Measurements from ENCODE around the gene MME.
"Not testable (repeated sequence)": the region's sequence is repeated elsewhere in the genome, so short reads cannot be mapped to it uniquely, and the experiment has no call there.

The MME gene

GRCh38 chr3:155197786-155198185 lies 117.7 kb downstream of the MME start:
- H4K20me1 ChIP-seq = no peaks in the 10 kb centered on the region
- no peak overlapping the region for H3K4me2 ChIP-seq
- H3K9ac ChIP-seq = no peak overlapping the region
- no peaks in the 10 kb centered on the region for H3K9me3 ChIP-seq
- H3K27me3 ChIP-seq = no peaks in the 10 kb centered on the region
- no peaks in the 10 kb centered on the region for H3K36me3 ChIP-seq
- TF ChIP-seq Cebpa-rat (IDR thresholded peaks at IDR 0.05) = no peak
- peaks cover 25% of the 10 kb centered on the region for H3K4me1 ChIP-seq
- H3K27ac ChIP-seq = no peak overlapping the region
- no peak overlapping the region for H3K4me3 ChIP-seq

GRCh38 chr3:155202626-155203025 lies 122.5 kb downstream of the MME start:
- TF ChIP-seq Cebpa-rat (IDR thresholded peaks at IDR 0.05) = 0 out of 2 replicates have a peak, but pooled peaks have one; percentile 38
- Histone ChIP-seq H3K9ac (no peak overlapping the region), H3K9me3 (0 out of 2 replicates have a peak, but pooled peaks cover 5% of the 10 kb centered on the region)

GRCh38 chr3:155204851-155205250 lies 124.7 kb downstream of the MME start:
- Histone ChIP-seq H3K27me3 (no peaks in the 10 kb centered on the region), H4K20me1 (no peaks in the 10 kb centered on the region), H3K27ac (no peak overlapping the region), H3K4me1 (peaks cover 17% of the 10 kb centered on the region), H3K4me2 (no peak overlapping the region), H3K36me3 (no peaks in the 10 kb centered on the region), H3K9ac (no peak overlapping the region), H3K9me3 (0 out of 2 replicates have a peak, but pooled peaks cover 5% of the 10 kb centered on the region), H3K4me3 (no peak overlapping the region)
- no peak for TF ChIP-seq Cebpa-rat (IDR thresholded peaks at IDR 0.05)

More at GRCh38 chr3:155202626-155203025, 122.5 kb downstream of the MME start:
- Histone ChIP-seq H3K36me3 (no peaks in the 10 kb centered on the region), H3K27me3 (no peaks in the 10 kb centered on the region), H3K4me3 (no peak overlapping the region), H4K20me1 (no peaks in the 10 kb centered on the region), H3K4me1 (peaks cover 19% of the 10 kb centered on the region), H3K4me2 (no peak overlapping the region), H3K27ac (no peak overlapping the region)

- Histone ChIP-seq H3K4me1 (peaks cover 5% of the 10 kb centered on the region; the same call in 1 of the 2 replicates), H4K20me1 (no peaks in the 10 kb centered on the region), H3K4me2 (no peak overlapping the region), H3K9ac (no peak overlapping the region), H3K27ac (no peak overlapping the region), H3K9me3 (0 out of 2 replicates have a peak, but pooled peaks cover 3% of the 10 kb centered on the region), H3K27me3 (no peaks in the 10 kb centered on the region), H3K4me3 (no peak overlapping the region), H3K36me3 (no peaks in the 10 kb centered on the region)
- no peak for TF ChIP-seq Cebpa-rat (IDR thresholded peaks at IDR 0.05)
These were observed 128.2 kb downstream of the MME start for GRCh38 chr3:155208183-155208800.

GRCh38 chr3:155210736-155211135 lies 130.6 kb downstream of the MME start:
- Histone ChIP-seq H3K4me1 (peaks cover 5% of the 10 kb centered on the region; the same call in 1 of the 2 replicates), H3K9ac (no peak overlapping the region), H3K9me3 (no peaks in the 10 kb centered on the region), H3K27ac (no peak overlapping the region), H3K36me3 (no peaks in the 10 kb centered on the region), H4K20me1 (no peaks in the 10 kb centered on the region), H3K27me3 (no peaks in the 10 kb centered on the region), H3K4me3 (no peak overlapping the region), H3K4me2 (no peak overlapping the region)
- TF ChIP-seq Cebpa-rat (IDR thresholded peaks at IDR 0.05) = no peak

GRCh38 chr3:155211266-155211665 lies 131.1 kb downstream of the MME start:
- H3K4me2 ChIP-seq = no peak overlapping the region

GRCh38 chr3:155211940-155212339 lies 131.8 kb downstream of the MME start:
- no peak for TF ChIP-seq Cebpa-rat (IDR thresholded peaks at IDR 0.05)
- H3K27ac ChIP-seq = no peak overlapping the region
- H3K9me3 ChIP-seq = peaks cover 8% of the 10 kb centered on the region
- no peaks in the 10 kb centered on the region for H4K20me1 ChIP-seq
- H3K4me2 ChIP-seq = no peak overlapping the region
- no peaks in the 10 kb centered on the region for H3K36me3 ChIP-seq
- no peak overlapping the region for H3K4me3 ChIP-seq
- H3K4me1 ChIP-seq = peaks cover 5% of the 10 kb centered on the region; the same call in 1 of the 2 replicates
- no peak overlapping the region for H3K9ac ChIP-seq
- no peaks in the 10 kb centered on the region for H3K27me3 ChIP-seq

More at GRCh38 chr3:155211266-155211665, 131.1 kb downstream of the MME start:
- peaks cover 5% of the 10 kb centered on the region; the same call in 1 of the 2 replicates for H3K4me1 ChIP-seq
- no peaks in the 10 kb centered on the region for H4K20me1 ChIP-seq
- no peak overlapping the region for H3K9ac ChIP-seq
- H3K27ac ChIP-seq = no peak overlapping the region
- H3K27me3 ChIP-seq = no peaks in the 10 kb centered on the region
- peaks cover 3% of the 10 kb centered on the region for H3K9me3 ChIP-seq
- TF ChIP-seq Cebpa-rat (IDR thresholded peaks at IDR 0.05) = no peak
- no peak overlapping the region for H3K4me3 ChIP-seq
- H3K36me3 ChIP-seq = no peaks in the 10 kb centered on the region

- not testable (repeated sequence) for H3K36me3 ChIP-seq, H4K20me1 ChIP-seq, H3K27ac ChIP-seq, H3K4me3 ChIP-seq, H3K4me2 ChIP-seq, H3K27me3 ChIP-seq, H3K9ac ChIP-seq, H3K4me1 ChIP-seq
- H3K9me3 ChIP-seq = peaks cover 31% of the 10 kb centered on the region
These were observed 135.9 kb downstream of the MME start for GRCh38 chr3:155216007-155216406.

- H3K27me3 ChIP-seq = no peaks in the 10 kb centered on the region
- no peak overlapping the region for H3K4me3 ChIP-seq
- peaks cover 42% of the 10 kb centered on the region for H3K9me3 ChIP-seq
- no peak overlapping the region for H3K27ac ChIP-seq
- peaks cover 8% of the 10 kb centered on the region; the same call in 1 of the 2 replicates for H3K4me1 ChIP-seq
- no peak overlapping the region for H3K9ac ChIP-seq
- H4K20me1 ChIP-seq = no peaks in the 10 kb centered on the region
- H3K36me3 ChIP-seq = no peaks in the 10 kb centered on the region
- no peak overlapping the region for H3K4me2 ChIP-seq
- no peak for TF ChIP-seq Cebpa-rat (IDR thresholded peaks at IDR 0.05)
These were observed 137.5 kb downstream of the MME start for GRCh38 chr3:155217591-155217990.

- peaks cover 48% of the 10 kb centered on the region for H3K9me3 ChIP-seq
- H3K9ac ChIP-seq = no peak overlapping the region
- H3K36me3 ChIP-seq = no peaks in the 10 kb centered on the region
- H3K27ac ChIP-seq = no peak overlapping the region
- H3K4me3 ChIP-seq = no peak overlapping the region
- H4K20me1 ChIP-seq = no peaks in the 10 kb centered on the region
- H3K4me2 ChIP-seq = no peak overlapping the region
- no peaks in the 10 kb centered on the region for H3K27me3 ChIP-seq
- no peak for TF ChIP-seq Cebpa-rat (IDR thresholded peaks at IDR 0.05)
- H3K4me1 ChIP-seq = peaks cover 13% of the 10 kb centered on the region; the same call in 1 of the 2 replicates
These were observed 138.3 kb downstream of the MME start for GRCh38 chr3:155218462-155218861.

Measured in BLaER1 (cell line).